Thoracic aorta (tissue), 2 donors: Measurements from ENCODE around the gene STX4. TPM values are rescaled to one million over a fixed set of nuclear protein-coding genes. Genes with fewer than 3 reads are reported as not detected.

Experiments used
- ATAC-seq: fragments of 150-250 bp; one replicate; pipeline ENCODE4 v1.8.0; 2017; ENCODE audit warnings: low read depth; ENCODE audit not compliant: insufficient number of reproducible peaks, low FRiP score
- DNase-seq: peaks from one replicate; pipeline ENCODE4 v3.0.0-alpha.2; 2020; ENCODE audit warnings: low spot score
- H3K27ac ChIP-seq, 2 donors: fragments of 200-600 bp; sonication (generic); 1 replicate in 1 of 2; 2 replicates in 1 of 2; pipeline ENCODE4 v1.5.1; 2016; ENCODE audit warnings: mild to moderate bottlenecking in 2 of 2, moderate library complexity in 2 of 2
- H3K27me3 ChIP-seq: fragments of 200-600 bp; sonication (generic); replicated peaks from 2 replicates; pipeline ENCODE4 v1.6.0; 2016; ENCODE audit warnings: mild to moderate bottlenecking; ENCODE audit not compliant: insufficient read depth
- H3K36me3 ChIP-seq: fragments of 200-600 bp; sonication (generic); one replicate; pipeline ENCODE4 v1.5.1; 2016
- H3K4me1 ChIP-seq, 2 donors: fragments of 200-600 bp; sonication (generic); 1 replicate in 1 of 2; 2 replicates in 1 of 2; pipeline versions ENCODE4 v1.5.1 to v1.6.0; 2016; ENCODE audit warnings: low read depth in 2 of 2, mild to moderate bottlenecking in 1 of 2; ENCODE audit not compliant: control insufficient read depth in 1 of 2
- H3K4me3 ChIP-seq: fragments of 200-600 bp; sonication (generic); 2 replicates; pipeline ENCODE4 v1.5.1; 2016; ENCODE audit warnings: mild to moderate bottlenecking
- H3K9me3 ChIP-seq: fragments of 200-600 bp; sonication (generic); 2 replicates; pipeline ENCODE4 v1.5.1; 2016
- CTCF ChIP-seq: fragments of 200-600 bp; sonication (generic); IDR thresholded peaks from one replicate; pipeline ENCODE4 v1.5.1; 2019; ENCODE audit warnings: antibody characterized with exemption
- total RNA-seq, 2 donors: library from RNA; depleted of rRNA; stranded (reverse); fragments of >200 nt; gene quantifications; one replicate each; pipeline versions ENCODE4 v1.1.0 to v1.2.3, GENCODE V29; 2016

Gene STX4
- total RNA-seq, 2 donors from 2014 or later = 39.3 to 50.5 TPM

GRCh38 chr16:31038993-31039392 lies 5.6 kb downstream of the STX4 start:
- Histone ChIP-seq H3K36me3 (peaks cover 36% of the 10 kb centered on the region), H3K4me1 (peaks cover 5 to 13% of the 10 kb centered on the region in 2 donors)

DNA sequence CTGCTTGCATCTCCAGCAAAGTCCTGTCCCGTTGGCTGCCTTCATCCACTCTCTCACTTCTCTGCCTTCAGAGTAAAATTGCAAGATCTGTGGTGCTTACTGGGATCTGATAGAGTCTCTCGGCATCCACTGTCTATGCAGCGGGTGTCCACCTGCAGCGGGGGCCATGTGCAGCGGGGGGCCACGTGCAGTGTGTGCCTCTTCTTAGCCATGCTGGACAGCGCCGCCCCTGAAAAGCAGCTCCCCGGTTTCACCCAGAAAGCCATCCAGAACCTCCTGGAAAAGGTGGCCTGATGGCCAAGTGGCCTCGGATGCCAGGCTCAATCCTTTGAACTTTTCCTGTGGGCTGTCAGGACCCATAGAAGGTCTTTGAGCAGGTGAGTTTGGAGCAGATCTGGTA lies 9.5 kb downstream of the STX4 start:
- no peak overlapping the region for H3K4me3 ChIP-seq
- ATAC-seq (no peak), DNase-seq (no peak)
- no peaks in the 10 kb centered on the region for H3K4me1 ChIP-seq
- no peaks in the 10 kb centered on the region for H3K9me3 ChIP-seq
- no peaks in the 10 kb centered on the region for H3K27me3 ChIP-seq
- no peak for TF ChIP-seq CTCF
- H3K36me3 ChIP-seq = peaks cover 33% of the 10 kb centered on the region
- no peak overlapping the region for H3K27ac ChIP-seq

More at GRCh38 chr16:31038993-31039392, 5.6 kb downstream of the STX4 start:
- no peak for TF ChIP-seq CTCF
- H3K9me3 ChIP-seq = no peaks in the 10 kb centered on the region
- H3K4me3 ChIP-seq = no peak overlapping the region
- ATAC-seq (no peak), DNase-seq (no peak)
- H3K27me3 ChIP-seq = no peaks in the 10 kb centered on the region
- H3K27ac ChIP-seq = no peak overlapping the region

GRCh38 chr16:31043352-31043751 lies 10.0 kb downstream of the STX4 start:
- Histone ChIP-seq H3K4me1 (no peaks in the 10 kb centered on the region), H3K27me3 (no peaks in the 10 kb centered on the region), H3K9me3 (no peaks in the 10 kb centered on the region), H3K4me3 (no peak overlapping the region), H3K27ac (no peak overlapping the region), H3K36me3 (peaks cover 28% of the 10 kb centered on the region)
- ATAC-seq (no peak), DNase-seq (no peak)
- no peak for TF ChIP-seq CTCF

DNA sequence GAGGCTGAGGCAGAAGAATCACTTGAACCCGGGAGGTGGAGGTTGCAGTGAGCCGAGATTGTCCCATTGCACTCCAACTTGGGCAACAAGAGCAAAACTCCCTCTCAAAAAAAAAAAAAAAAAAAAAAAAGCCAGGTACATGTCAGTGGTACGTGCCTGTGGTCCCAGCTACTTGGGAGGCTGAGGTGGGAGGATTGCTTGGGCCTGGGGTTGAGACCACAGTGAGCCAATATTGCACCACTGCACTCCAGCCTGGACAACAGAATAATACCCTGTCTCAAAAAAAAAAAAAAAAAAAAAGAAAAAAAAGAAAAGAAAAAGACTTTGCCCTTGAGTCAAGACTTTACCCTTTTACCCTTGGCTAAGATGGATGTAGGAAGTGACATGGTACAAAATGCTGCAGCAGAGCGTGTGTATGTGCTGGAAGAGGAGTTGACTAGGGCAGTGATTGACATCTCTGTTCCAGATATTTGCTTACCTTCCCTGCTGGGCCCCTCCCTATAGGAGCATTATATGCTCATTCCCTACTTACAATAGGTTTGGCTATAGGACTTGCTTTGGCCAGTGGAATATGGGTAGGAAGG lies 10.6 kb downstream of the STX4 start:
- DNase-seq = no peak
- Histone ChIP-seq H3K27me3 (no peaks in the 10 kb centered on the region), H3K4me1 (no peaks in the 10 kb centered on the region), H3K4me3 (no peak overlapping the region), H3K36me3 (peaks cover 22% of the 10 kb centered on the region), H3K27ac (no peak overlapping the region), H3K9me3 (no peaks in the 10 kb centered on the region)
- no peak for TF ChIP-seq CTCF
- no peak for ATAC-seq

DNA sequence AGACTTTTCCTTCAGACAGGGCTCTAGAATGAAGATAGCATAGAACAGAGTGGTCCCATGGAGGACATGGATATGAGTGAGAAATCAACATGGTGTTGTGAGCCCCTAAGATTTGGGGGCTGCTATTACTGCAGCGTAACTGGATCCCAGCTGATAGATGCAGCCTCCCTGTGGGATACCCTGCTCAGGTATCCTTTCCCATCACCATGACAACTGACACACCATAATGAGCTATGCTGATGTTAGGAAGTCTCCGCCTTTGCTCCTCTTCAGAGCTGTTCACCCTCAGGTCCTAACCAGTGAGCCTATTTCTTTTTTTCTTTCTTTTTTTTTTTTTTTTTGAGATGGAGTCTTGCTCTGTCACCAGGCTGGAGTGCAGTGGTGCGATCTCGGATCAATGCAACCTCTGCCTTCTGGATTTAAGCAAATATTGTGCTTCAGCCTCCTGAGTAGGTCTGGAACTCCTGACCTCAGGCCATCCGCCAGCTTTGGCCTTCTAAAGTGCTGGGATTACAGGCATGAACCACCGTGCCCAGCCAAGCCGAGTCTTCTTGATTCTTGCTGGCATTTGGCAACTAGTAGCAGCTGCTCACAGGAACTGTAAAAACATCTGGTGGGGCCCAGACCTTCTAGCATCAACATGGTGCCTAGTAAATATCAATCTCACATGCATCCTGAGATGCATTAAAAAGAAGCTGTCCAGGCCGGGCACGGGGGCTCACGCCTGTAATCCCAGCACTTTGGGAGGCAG lies 17.1 kb downstream of the STX4 start:
- no peak for TF ChIP-seq CTCF
- Histone ChIP-seq H3K4me1 (no peaks in the 10 kb centered on the region), H3K36me3 (no peaks in the 10 kb centered on the region), H3K27me3 (no peaks in the 10 kb centered on the region), H3K4me3 (no peak overlapping the region), H3K27ac (no peak overlapping the region), H3K9me3 (no peaks in the 10 kb centered on the region)
- DNase-seq = no peak
- ATAC-seq = no peak
